Mesendoderm (in vitro differentiated cells): ENCODE data around the gene PITPNC1.

Source experiments
- DNase-seq: peaks from one replicate; pipeline ENCODE4 v3.0.0; 2013
- H2AK5ac ChIP-seq: 2 replicates; pipeline ENCODE4 v1.6.1; 2013; ENCODE audit warnings: low read length, inconsistent platforms
- H2BK120ac ChIP-seq: 2 replicates; pipeline ENCODE4 v1.6.1; 2013; ENCODE audit warnings: low read depth, mild to moderate bottlenecking, low read length, moderate library complexity, mixed read lengths
- H2BK15ac ChIP-seq: replicated peaks from 2 replicates; pipeline ENCODE4 v1.6.1; 2013; ENCODE audit warnings: low read depth, mild to moderate bottlenecking, moderate library complexity
- H2BK5ac ChIP-seq: 2 replicates; pipeline ENCODE4 v1.6.1; 2013; ENCODE audit warnings: low read length, inconsistent platforms
- H3K18ac ChIP-seq: 2 replicates; pipeline ENCODE4 v1.6.1; 2013; ENCODE audit warnings: mild to moderate bottlenecking, low read length, mixed read lengths
- H3K23ac ChIP-seq: one replicate; pipeline ENCODE4 v1.6.1; 2013; ENCODE audit warnings: low read length
- H3K27ac ChIP-seq: 2 replicates; pipeline ENCODE4 v1.5.1; 2013; ENCODE audit warnings: low read depth, mild to moderate bottlenecking, inconsistent platforms, low read length, moderate library complexity
- H3K27me3 ChIP-seq: 2 replicates; pipeline ENCODE4 v1.6.1; 2013; ENCODE audit warnings: low read length, control low read depth, mild to moderate bottlenecking, inconsistent platforms; ENCODE audit not compliant: insufficient read depth, poor library complexity
- H3K36me3 ChIP-seq: 2 replicates; pipeline ENCODE4 v1.6.1; 2013; ENCODE audit warnings: low read length, inconsistent platforms; ENCODE audit not compliant: control insufficient read depth, insufficient read depth
- H3K4ac ChIP-seq: one replicate; pipeline ENCODE4 v1.6.1; 2013; ENCODE audit warnings: low read depth, mild to moderate bottlenecking, low read length, moderate library complexity
- H3K4me1 ChIP-seq: 2 replicates; pipeline ENCODE4 v1.6.1; 2013; ENCODE audit warnings: low read depth, low read length, inconsistent platforms; ENCODE audit not compliant: control insufficient read depth
- H3K4me2 ChIP-seq: 2 replicates; pipeline ENCODE4 v1.6.1; 2013; ENCODE audit warnings: low read length
- H3K4me3 ChIP-seq: 2 replicates; pipeline ENCODE4 v1.5.1; 2013; ENCODE audit warnings: mild to moderate bottlenecking, low read length
- H3K56ac ChIP-seq: one replicate; pipeline ENCODE4 v1.6.1; 2013; ENCODE audit warnings: low read length
- H3K79me1 ChIP-seq: 2 replicates; pipeline ENCODE4 v1.6.1; 2013; ENCODE audit warnings: low read length, inconsistent platforms
- H3K79me2 ChIP-seq: 2 replicates; pipeline ENCODE4 v1.6.1; 2013; ENCODE audit warnings: mild to moderate bottlenecking, low read length; ENCODE audit not compliant: control insufficient read depth, insufficient read depth
- H3K9ac ChIP-seq: 2 replicates; pipeline ENCODE4 v1.6.1; 2013; ENCODE audit warnings: low read length, inconsistent platforms
- H4K5ac ChIP-seq: one replicate; pipeline ENCODE4 v1.6.1; 2013; ENCODE audit warnings: low read length
- H4K8ac ChIP-seq: one replicate; pipeline ENCODE4 v1.6.1; 2013; ENCODE audit warnings: low read depth, mild to moderate bottlenecking, control low read depth, low read length, moderate library complexity
- WGBS: extraction: QIAGEN DNeasy Blood & Tissue Kit; methylation state at CpG from one replicate; pipeline ENCODE4 v1.1.7; 2013; ENCODE audit warnings: low lambda C conversion rate, missing lambda C conversion rate; ENCODE audit not compliant: insufficient coverage; ENCODE audit errors: extremely low coverage; 5-methylcytosine and 5-hydroxymethylcytosine counted together

PITPNC1 gene

DNA sequence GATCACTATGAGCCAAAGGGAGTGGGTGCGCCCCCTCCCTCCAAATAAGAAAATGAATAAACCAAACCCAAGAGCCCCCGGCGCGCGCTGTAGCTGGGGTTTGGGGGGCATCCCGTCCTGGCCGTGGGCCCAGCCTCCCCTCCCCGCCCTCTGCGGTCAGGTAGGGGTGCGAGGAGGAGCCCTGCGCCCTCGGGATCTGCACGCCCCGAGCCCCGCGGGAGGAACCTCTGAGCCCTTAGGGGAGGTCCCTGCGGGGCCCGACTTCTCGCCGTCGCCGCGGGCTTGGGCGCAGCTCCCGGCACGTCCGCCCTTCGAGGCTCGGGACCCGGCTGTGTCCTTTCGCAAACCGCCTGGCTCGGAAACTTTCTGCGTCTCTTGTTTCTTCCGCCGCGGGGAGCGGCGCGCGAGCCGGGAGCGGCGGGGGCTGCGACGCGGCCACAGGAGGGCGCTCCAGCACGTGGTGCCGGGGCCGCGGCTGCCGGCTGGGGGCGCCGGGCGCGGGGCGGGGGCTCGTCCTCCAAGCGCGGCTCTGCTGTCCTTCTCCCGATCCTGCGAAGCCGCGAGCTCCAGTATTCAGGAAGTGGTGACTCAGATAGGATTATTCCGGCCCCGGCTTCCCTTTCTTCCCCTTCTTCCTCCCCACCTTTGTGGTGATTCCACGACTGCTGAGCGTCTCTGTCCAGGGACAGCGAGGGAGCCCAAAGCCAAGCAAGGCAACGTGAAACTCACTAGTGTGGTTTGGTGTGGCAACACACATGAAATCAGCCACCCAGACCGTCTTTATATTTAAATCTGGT, 1.6 kb downstream of the PITPNC1 start:
- Histone ChIP-seq H2BK5ac (peak overlapping the region; percentile 35), H3K4me3 (peak overlapping the region; percentile 38), H3K27me3 (no peaks in the 10 kb centered on the region), H2BK15ac (no peak overlapping the region), H3K36me3 (no peaks in the 10 kb centered on the region), H3K79me2 (peaks cover 18% of the 10 kb centered on the region), H3K27ac (peak overlapping the region; percentile 96), H3K4ac (peak overlapping the region; percentile 63), H3K4me2 (peak overlapping the region; percentile 51), H3K9ac (peak overlapping the region; percentile 75), H2AK5ac (no peak overlapping the region), H3K56ac (peak overlapping the region; percentile 95), H4K5ac (no peak overlapping the region), H3K18ac (peak overlapping the region; percentile 97), H3K23ac (no peak overlapping the region), H3K79me1 (peaks cover 10% of the 10 kb centered on the region), H2BK120ac (peak overlapping the region; percentile 19), H4K8ac (peak overlapping the region; percentile 65), H3K4me1 (peaks cover 4% of the 10 kb centered on the region)
- WGBS: no CpG with 5 or more reads among the region's 72 CpGs
- peak; percentile 95 for DNase-seq

DNA sequence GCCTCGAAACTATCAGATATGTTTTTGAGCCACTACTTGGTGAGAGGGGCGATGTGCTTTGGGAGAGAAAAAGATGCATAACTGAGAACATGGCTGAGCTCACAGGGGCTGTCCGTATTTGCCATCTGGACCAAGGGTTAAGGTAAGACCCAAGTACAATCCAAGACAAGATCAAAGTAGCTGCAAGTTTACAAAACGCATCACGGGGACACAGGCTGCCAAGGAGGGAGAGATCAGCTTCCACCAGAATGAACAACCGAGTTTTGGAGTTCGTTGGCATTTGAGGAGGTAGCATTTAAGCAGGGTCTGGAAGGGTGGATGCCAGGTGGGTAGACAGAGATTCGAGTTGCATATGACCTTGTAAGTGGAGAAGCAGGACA, 2.2 kb downstream of the PITPNC1 start:
- no peak for DNase-seq
- WGBS: no CpG with 5 or more reads among the region's 8 CpGs

GRCh38 chr17:67381929-67382257, 4.8 kb downstream of the PITPNC1 start:
- H2BK15ac ChIP-seq: no peak overlapping the region
- no CpG with 5 or more reads among the region's 1 CpG for WGBS
- H3K79me2 ChIP-seq: peaks cover 32% of the 10 kb centered on the region
- H3K56ac ChIP-seq: no peak overlapping the region
- H3K36me3 ChIP-seq: no peaks in the 10 kb centered on the region
- no peak overlapping the region for H3K18ac ChIP-seq
- no peak overlapping the region for H4K5ac ChIP-seq
- H3K27ac ChIP-seq: no peak overlapping the region
- H3K9ac ChIP-seq: no peak overlapping the region
- no peak overlapping the region for H3K4ac ChIP-seq
- no peak overlapping the region for H2BK5ac ChIP-seq
- H3K4me2 ChIP-seq: no peak overlapping the region
- no peak for DNase-seq
- no peak overlapping the region for H2AK5ac ChIP-seq
- H3K4me3 ChIP-seq: no peak overlapping the region
- H2BK120ac ChIP-seq: no peak overlapping the region
- H3K27me3 ChIP-seq: no peaks in the 10 kb centered on the region
- H3K4me1 ChIP-seq: peaks cover 3% of the 10 kb centered on the region
- H3K23ac ChIP-seq: no peak overlapping the region
- H4K8ac ChIP-seq: no peak overlapping the region
- H3K79me1 ChIP-seq: peaks cover 10% of the 10 kb centered on the region

More for the DNA sequence above, 2.2 kb downstream of the PITPNC1 start:
- Histone ChIP-seq H3K4me2 (peak overlapping the region; percentile 51), H3K36me3 (no peaks in the 10 kb centered on the region), H3K56ac (peak overlapping the region; percentile 71), H3K27ac (peak overlapping the region; percentile 58), H4K8ac (no peak overlapping the region), H3K18ac (peak overlapping the region; percentile 24), H3K27me3 (no peaks in the 10 kb centered on the region), H2AK5ac (peak overlapping the region; percentile 64), H3K4ac (no peak overlapping the region), H4K5ac (peak overlapping the region; percentile 47), H3K23ac (peak overlapping the region; percentile 59), H3K4me1 (peaks cover 4% of the 10 kb centered on the region), H2BK15ac (no peak overlapping the region), H2BK120ac (no peak overlapping the region), H3K79me1 (peaks cover 10% of the 10 kb centered on the region), H3K79me2 (peaks cover 20% of the 10 kb centered on the region), H3K4me3 (peak overlapping the region; percentile 15), H3K9ac (peak overlapping the region; percentile 60), H2BK5ac (no peak overlapping the region)

DNA sequence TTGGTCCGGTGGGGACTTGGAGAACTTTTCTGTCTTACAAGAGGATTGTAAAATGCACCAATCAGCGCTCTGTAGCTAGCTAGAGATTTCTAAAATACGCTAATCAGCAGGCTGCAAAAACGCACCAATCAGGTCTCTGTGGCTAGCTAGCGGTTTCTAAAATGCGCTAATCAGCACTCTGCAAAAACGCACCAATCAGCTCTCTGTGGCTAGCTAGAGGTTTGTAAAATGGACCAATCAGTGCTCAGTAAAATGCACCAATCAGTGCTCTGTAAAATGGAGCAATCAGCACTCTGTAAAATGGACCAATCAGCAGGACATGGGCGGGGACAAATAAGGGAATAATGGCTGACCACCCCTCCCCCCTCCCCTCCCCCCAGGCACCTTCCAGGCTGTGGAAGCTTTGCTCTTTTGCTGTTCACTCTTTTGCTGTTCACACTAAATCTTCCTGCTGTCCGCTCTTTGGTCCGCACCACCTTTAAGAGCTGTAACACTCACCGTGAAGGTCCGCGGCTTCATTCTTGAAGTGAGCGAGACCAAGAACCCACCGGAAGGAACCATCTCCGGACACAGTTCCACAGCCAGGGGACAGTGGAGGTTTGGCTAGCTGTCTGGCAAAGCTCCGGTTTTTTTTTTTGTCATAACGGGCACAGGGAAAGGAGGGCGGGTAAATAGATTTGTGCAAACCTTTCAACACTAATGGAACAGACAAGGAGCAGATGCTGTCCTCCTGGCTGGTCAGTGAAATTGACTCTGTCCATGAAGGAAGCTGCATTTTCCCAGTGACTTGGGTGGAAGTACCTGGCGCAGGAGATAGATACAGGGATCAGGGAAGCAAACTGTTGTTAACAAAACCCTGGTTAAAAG, 8.3 kb downstream of the PITPNC1 start:
- no peaks in the 10 kb centered on the region for H3K27me3 ChIP-seq
- H3K27ac ChIP-seq: no peak overlapping the region
- H3K9ac ChIP-seq: no peak overlapping the region
- no peak overlapping the region for H3K4me2 ChIP-seq
- H3K18ac ChIP-seq: no peak overlapping the region
- H2BK5ac ChIP-seq: no peak overlapping the region
- H2BK120ac ChIP-seq: no peak overlapping the region
- peak; percentile 50 for DNase-seq
- H2BK15ac ChIP-seq: no peak overlapping the region
- H3K4me3 ChIP-seq: no peak overlapping the region
- no peak overlapping the region for H3K56ac ChIP-seq
- peaks cover 40% of the 10 kb centered on the region for H3K79me2 ChIP-seq
- no peaks in the 10 kb centered on the region for H3K4me1 ChIP-seq
- no peak overlapping the region for H2AK5ac ChIP-seq
- H3K23ac ChIP-seq: no peak overlapping the region
- no peak overlapping the region for H4K8ac ChIP-seq
- H3K4ac ChIP-seq: no peak overlapping the region
- no peak overlapping the region for H4K5ac ChIP-seq
- WGBS: no CpG with 5 or more reads among the region's 20 CpGs
- no peaks in the 10 kb centered on the region for H3K36me3 ChIP-seq
- H3K79me1 ChIP-seq: peaks cover 9% of the 10 kb centered on the region

GRCh38 chr17:67386965-67387551, 10.0 kb downstream of the PITPNC1 start:
- Histone ChIP-seq H2BK5ac (no peak overlapping the region), H3K56ac (no peak overlapping the region), H4K5ac (no peak overlapping the region), H3K79me2 (peaks cover 35% of the 10 kb centered on the region), H3K36me3 (no peaks in the 10 kb centered on the region), H3K27me3 (no peaks in the 10 kb centered on the region), H3K4ac (no peak overlapping the region), H3K23ac (no peak overlapping the region), H3K4me3 (no peak overlapping the region), H3K79me1 (peaks cover 6% of the 10 kb centered on the region), H3K27ac (no peak overlapping the region), H2BK15ac (no peak overlapping the region), H3K9ac (no peak overlapping the region), H3K4me2 (no peak overlapping the region), H2BK120ac (no peak overlapping the region), H2AK5ac (no peak overlapping the region), H4K8ac (no peak overlapping the region), H3K18ac (no peak overlapping the region), H3K4me1 (no peaks in the 10 kb centered on the region)
- peak; percentile 70 for DNase-seq
- no CpG with 5 or more reads among the region's 16 CpGs for WGBS
